Thyroid gland (tissue), 4 donors: ENCODE measurements around the gene CPNE4. TPM values are rescaled to one million over a fixed set of nuclear protein-coding genes. Genes with fewer than 3 reads are reported as not detected.

Experiments used
- DNase-seq, 2 donors: peaks; one replicate each; pipeline ENCODE4 v3.0.0-alpha.2; 2019
- H3K27ac ChIP-seq, 3 donors: fragments of 200-600 bp; sonication (generic); 1 replicate in 2 of 3; 2 replicates in 1 of 3; pipeline ENCODE4 v1.5.1; 2016 to 2019; ENCODE audit warnings: mild to moderate bottlenecking in 1 of 3, moderate library complexity in 1 of 3
- H3K27me3 ChIP-seq: fragments of 200-600 bp; sonication (generic); one replicate; pipeline ENCODE4 v1.5.1; 2019
- H3K36me3 ChIP-seq, 2 donors: fragments of 200-600 bp; sonication (generic); one replicate each; pipeline ENCODE4 v1.5.1; 2016 to 2019
- H3K4me1 ChIP-seq, 2 donors: fragments of 200-600 bp; sonication (generic); one replicate each; pipeline ENCODE4 v1.5.1; 2017 to 2019
- H3K4me3 ChIP-seq, 3 donors: fragments of 200-600 bp; sonication (generic); replicated peaks in 1 of 3; 1 replicate in 2 of 3; 2 replicates in 1 of 3; pipeline ENCODE4 v1.5.1; 2016; ENCODE audit warnings: mild to moderate bottlenecking in 1 of 3
- H3K9me3 ChIP-seq: fragments of 200-600 bp; sonication (generic); one replicate; pipeline ENCODE4 v1.5.1; 2017
- CTCF ChIP-seq, 6 experiments: fragments of 200-600 bp in 3 of 6; fragments of 450-650 bp in 3 of 6; sonication (generic) in 3 of 6; IDR thresholded peaks; one replicate each; pipeline ENCODE4 v1.5.1; 2016 to 2019; ENCODE audit warnings: antibody characterized with exemption in 6 of 6, mild to moderate bottlenecking in 2 of 6, inconsistent platforms in 1 of 6, moderate library complexity in 1 of 6
- POLR2A ChIP-seq, 2 donors: fragments of 450-650 bp; IDR thresholded peaks; one replicate each; pipeline ENCODE4 v1.6.1; 2017; ENCODE audit warnings: antibody characterized with exemption in 2 of 2, mild to moderate bottlenecking in 2 of 2, moderate library complexity in 1 of 2
- WGBS, 2 donors: methylation state at CpG; one replicate each; pipeline ENCODE4 v1.1.5; 2017; 5-methylcytosine and 5-hydroxymethylcytosine counted together
- intact Hi-C: fragments of 100-400 bp; cut with DNase I; formaldehyde crosslinking; loops from one replicate; pipeline ENCODE4 v1.15.1; 2023
- total RNA-seq, 4 donors: library from RNA; depleted of rRNA; stranded (reverse); fragments of >200 nt; gene quantifications; one replicate each; pipeline ENCODE4 v1.2.3, GENCODE V29; 2016

CPNE4 gene
- total RNA-seq, 4 donors from 2014 or later, result not detected

GRCh38 chr3:131608296-131608695 is 426.5 kb downstream of the CPNE4 start:
- no peak for DNase-seq
- Histone ChIP-seq H3K4me3 (no peak overlapping the region), H3K9me3 (no peaks in the 10 kb centered on the region), H3K27ac (no peak overlapping the region), H3K4me1 (no peaks in the 10 kb centered on the region), H3K36me3 (no peaks in the 10 kb centered on the region), H3K27me3 (no peaks in the 10 kb centered on the region)
- TF ChIP-seq POLR2A (IDR thresholded peaks at IDR 0.05), result no peak
- no peak for TF ChIP-seq CTCF (IDR thresholded peaks at IDR 0.05)
- intact Hi-C loops, result no loop called here
- WGBS, 2 donors, result 34 to 35% methylated on average over 1 of the region's 1 CpG

GRCh38 chr3:131605916-131606315 is 428.9 kb downstream of the CPNE4 start:
- Histone ChIP-seq H3K9me3 (no peaks in the 10 kb centered on the region), H3K36me3 (no peaks in the 10 kb centered on the region)
- no peak for TF ChIP-seq POLR2A (IDR thresholded peaks at IDR 0.05)
- TF ChIP-seq CTCF (IDR thresholded peaks at IDR 0.05), result no peak

GRCh38 chr3:131602011-131602779 is 432.6 kb downstream of the CPNE4 start:
- intact Hi-C loops, result no loop called here

More at GRCh38 chr3:131605916-131606315, 428.9 kb downstream of the CPNE4 start:
- WGBS, 2 donors, result 57 to 87% methylated on average over 2 of the region's 2 CpGs
- Histone ChIP-seq H3K4me1 (no peaks in the 10 kb centered on the region), H3K27ac (no peak overlapping the region), H3K27me3 (no peaks in the 10 kb centered on the region), H3K4me3 (no peak overlapping the region)
- intact Hi-C loops, result no loop called here
- DNase-seq, result no peak

GRCh38 chr3:131597816-131598215 is 437.0 kb downstream of the CPNE4 start:
- Histone ChIP-seq H3K27me3 (no peaks in the 10 kb centered on the region), H3K27ac (no peak overlapping the region), H3K36me3 (no peaks in the 10 kb centered on the region), H3K9me3 (no peaks in the 10 kb centered on the region), H3K4me1 (no peaks in the 10 kb centered on the region), H3K4me3 (no peak overlapping the region)
- 53 to 62% methylated on average over 1 of the region's 1 CpG for WGBS, 2 donors
- DNase-seq, result no peak
- TF ChIP-seq POLR2A (IDR thresholded peaks at IDR 0.05) (no peak), CTCF (IDR thresholded peaks at IDR 0.05) (no peak)
- intact Hi-C loops, result no loop called here

More at GRCh38 chr3:131602011-131602779, 432.6 kb downstream of the CPNE4 start:
- Histone ChIP-seq H3K9me3 (no peaks in the 10 kb centered on the region), H3K4me3 (no peak overlapping the region), H3K36me3 (no peaks in the 10 kb centered on the region), H3K27ac (no peak overlapping the region), H3K27me3 (no peaks in the 10 kb centered on the region), H3K4me1 (no peaks in the 10 kb centered on the region)
- no peak for DNase-seq
- TF ChIP-seq POLR2A (IDR thresholded peaks at IDR 0.05) (no peak), CTCF (IDR thresholded peaks at IDR 0.05) (no peak)

GRCh38 chr3:131596884-131597283 is 437.9 kb downstream of the CPNE4 start:
- 84 to 87% methylated on average over 1 of the region's 1 CpG for WGBS, 2 donors
- no peak for DNase-seq
- no peaks in the 10 kb centered on the region for H3K36me3 ChIP-seq
- intact Hi-C loops, result no loop called here
- no peak overlapping the region for H3K4me3 ChIP-seq
- TF ChIP-seq POLR2A (IDR thresholded peaks at IDR 0.05) (no peak), CTCF (IDR thresholded peaks at IDR 0.05) (no peak)
- no peaks in the 10 kb centered on the region for H3K9me3 ChIP-seq
- no peaks in the 10 kb centered on the region for H3K27me3 ChIP-seq
- H3K27ac ChIP-seq, result no peak overlapping the region
- no peaks in the 10 kb centered on the region for H3K4me1 ChIP-seq
